Neuronal stem cell (in vitro differentiated cells): ENCODE results near the gene EPB41L2.

ENCODE experiments used
- DNase-seq: peaks from one replicate; pipeline ENCODE4 v3.0.0-alpha.2; 2013; ENCODE audit warnings: low spot score
- H2AFZ ChIP-seq: one replicate; pipeline ENCODE4 v1.6.1; 2013; ENCODE audit warnings: mild to moderate bottlenecking, low read length, inconsistent platforms
- H2AK5ac ChIP-seq: 2 replicates; pipeline ENCODE4 v1.6.1; 2013; ENCODE audit warnings: low read depth, mild to moderate bottlenecking, inconsistent platforms, low read length, moderate library complexity, mixed read lengths
- H2BK120ac ChIP-seq: 2 replicates; pipeline ENCODE4 v1.6.1; 2013; ENCODE audit warnings: low read depth, mild to moderate bottlenecking, inconsistent platforms, low read length, moderate library complexity, mixed read lengths
- H2BK12ac ChIP-seq: one replicate; pipeline ENCODE4 v1.6.1; 2013; ENCODE audit warnings: low read length, inconsistent platforms
- H2BK15ac ChIP-seq: 2 replicates; pipeline ENCODE4 v1.6.1; 2013; ENCODE audit warnings: mild to moderate bottlenecking, low read length, inconsistent platforms, mixed read lengths
- H2BK5ac ChIP-seq: one replicate; pipeline ENCODE4 v1.6.1; 2013; ENCODE audit warnings: inconsistent platforms, mild to moderate bottlenecking, low read length, moderate library complexity
- H3K14ac ChIP-seq: one replicate; pipeline ENCODE4 v1.6.1; 2013; ENCODE audit warnings: low read length, inconsistent platforms
- H3K18ac ChIP-seq: 2 replicates; pipeline ENCODE4 v1.6.1; 2013; ENCODE audit warnings: low read length, inconsistent platforms
- H3K23ac ChIP-seq: 2 replicates; pipeline ENCODE4 v1.6.1; 2013; ENCODE audit warnings: low read depth, mild to moderate bottlenecking, mixed read lengths, low read length, inconsistent platforms; ENCODE audit not compliant: poor library complexity
- H3K27ac ChIP-seq: replicated peaks from 3 replicates; pipeline ENCODE4 v1.5.1; 2013; ENCODE audit warnings: low read length, inconsistent platforms
- H3K27me3 ChIP-seq, 3 experiments: 2 replicates each; pipeline ENCODE4 v1.6.1; 2013; ENCODE audit warnings: low read length in 3 of 3, mild to moderate bottlenecking in 2 of 3, inconsistent platforms in 1 of 3, low read depth in 1 of 3, mixed read lengths in 1 of 3, moderate library complexity in 1 of 3; ENCODE audit not compliant: control insufficient read depth in 3 of 3, insufficient read depth in 3 of 3
- H3K36me3 ChIP-seq, 2 donors: replicated peaks in 1 of 2; 2 replicates each; pipeline ENCODE4 v1.6.1; 2013; ENCODE audit warnings: low read length in 2 of 2; ENCODE audit not compliant: control insufficient read depth in 2 of 2, insufficient read depth in 2 of 2
- H3K4ac ChIP-seq: 2 replicates; pipeline ENCODE4 v1.6.1; 2013; ENCODE audit warnings: inconsistent platforms, mild to moderate bottlenecking, low read length, moderate library complexity
- H3K4me1 ChIP-seq, 2 donors: 1 replicate in 1 of 2; 2 replicates in 1 of 2; pipeline ENCODE4 v1.6.1; 2013; ENCODE audit warnings: low read length in 2 of 2, low read depth in 1 of 2; ENCODE audit not compliant: control insufficient read depth in 2 of 2, insufficient read depth in 1 of 2
- H3K4me2 ChIP-seq: one replicate; pipeline ENCODE4 v1.6.1; 2013; ENCODE audit warnings: mild to moderate bottlenecking, low read length, inconsistent platforms; ENCODE audit not compliant: insufficient read depth, poor library complexity, severe bottlenecking
- H3K4me3 ChIP-seq, 2 donors: 2 replicates each; pipeline ENCODE4 v1.5.1; 2013; ENCODE audit warnings: low read length in 2 of 2, mild to moderate bottlenecking in 2 of 2, inconsistent platforms in 1 of 2, moderate library complexity in 1 of 2
- H3K79me1 ChIP-seq: one replicate; pipeline ENCODE4 v1.6.1; 2013; ENCODE audit warnings: low read depth, mild to moderate bottlenecking, inconsistent platforms, low read length, moderate library complexity
- H3K9ac ChIP-seq: one replicate; pipeline ENCODE4 v1.6.1; 2013; ENCODE audit warnings: mild to moderate bottlenecking, low read depth, low read length, inconsistent platforms; ENCODE audit not compliant: poor library complexity
- H3K9me3 ChIP-seq, 2 donors: replicated peaks in 1 of 2; 2 replicates each; pipeline versions ENCODE3 to v1.6.1; 2013; ENCODE audit warnings: low read length in 2 of 2, mild to moderate bottlenecking in 2 of 2, inconsistent platforms in 1 of 2, low read depth in 1 of 2, mixed read lengths in 1 of 2, moderate library complexity in 1 of 2; ENCODE audit not compliant: control insufficient read depth in 2 of 2, insufficient read depth in 1 of 2
- H4K8ac ChIP-seq: one replicate; pipeline ENCODE4 v1.6.1; 2013; ENCODE audit warnings: low read depth, mild to moderate bottlenecking, inconsistent platforms, low read length, moderate library complexity
- H4K91ac ChIP-seq: one replicate; pipeline ENCODE4 v1.6.1; 2013; ENCODE audit warnings: low read length, low read depth, mild to moderate bottlenecking, inconsistent platforms; ENCODE audit not compliant: poor library complexity
- WGBS, 2 donors: extraction: QIAGEN DNeasy Blood & Tissue Kit; methylation state at CpG; one replicate each; pipeline ENCODE4 v1.1.7; 2013; ENCODE audit warnings: missing lambda C conversion rate in 2 of 2, mixed read lengths in 1 of 2; ENCODE audit not compliant: insufficient read length in 2 of 2, insufficient replicate concordance in 1 of 2; ENCODE audit errors: extremely low coverage in 2 of 2; 5-methylcytosine and 5-hydroxymethylcytosine counted together

The EPB41L2 gene

DNA sequence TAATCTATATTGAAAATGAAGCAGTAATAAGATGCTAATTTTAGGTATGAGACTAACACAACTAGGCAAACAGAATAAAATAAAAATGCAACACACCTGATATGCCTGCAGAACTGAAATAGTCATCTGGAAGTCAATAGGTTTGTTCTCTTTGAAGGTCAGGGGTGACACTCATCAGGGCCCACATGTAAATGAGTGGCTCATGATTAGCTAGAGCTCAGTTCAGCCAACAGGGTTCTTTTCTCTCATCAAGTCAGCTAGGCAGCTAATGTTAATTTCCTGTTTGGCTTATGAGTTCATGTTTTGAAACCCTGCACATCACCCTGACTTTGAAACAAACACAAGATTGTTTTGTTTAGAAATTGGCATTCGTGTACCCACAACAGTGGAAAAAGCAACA lies 212.0 kb downstream of the EPB41L2 start:
- H3K18ac ChIP-seq = no peak overlapping the region
- H3K27me3 ChIP-seq = no peaks in the 10 kb centered on the region
- H4K91ac ChIP-seq = no peak overlapping the region
- DNase-seq = no peak
- H2BK12ac ChIP-seq = no peak overlapping the region
- no peak overlapping the region for H4K8ac ChIP-seq
- no peak overlapping the region for H2AFZ ChIP-seq
- peaks cover 4 to 39% of the 10 kb centered on the region in 2 donors for H3K4me1 ChIP-seq
- no peak overlapping the region for H2AK5ac ChIP-seq
- H3K4ac ChIP-seq = no peak overlapping the region
- no peak overlapping the region for H3K9ac ChIP-seq
- no peak overlapping the region for H2BK15ac ChIP-seq
- H3K4me3 ChIP-seq = no peak overlapping the region
- no peaks in the 10 kb centered on the region for H3K79me1 ChIP-seq
- peaks cover 0 to 9% of the 10 kb centered on the region in 2 donors for H3K9me3 ChIP-seq
- no peaks in the 10 kb centered on the region for H3K36me3 ChIP-seq
- no peak overlapping the region for H3K27ac ChIP-seq
- H2BK120ac ChIP-seq = no peak overlapping the region
- H3K14ac ChIP-seq = no peak overlapping the region
- no peak overlapping the region for H3K23ac ChIP-seq
- WGBS, 2 donors = no CpG with 5 or more reads among the region's 1 CpG
- no peak overlapping the region for H2BK5ac ChIP-seq
- H3K4me2 ChIP-seq = no peak overlapping the region

DNA sequence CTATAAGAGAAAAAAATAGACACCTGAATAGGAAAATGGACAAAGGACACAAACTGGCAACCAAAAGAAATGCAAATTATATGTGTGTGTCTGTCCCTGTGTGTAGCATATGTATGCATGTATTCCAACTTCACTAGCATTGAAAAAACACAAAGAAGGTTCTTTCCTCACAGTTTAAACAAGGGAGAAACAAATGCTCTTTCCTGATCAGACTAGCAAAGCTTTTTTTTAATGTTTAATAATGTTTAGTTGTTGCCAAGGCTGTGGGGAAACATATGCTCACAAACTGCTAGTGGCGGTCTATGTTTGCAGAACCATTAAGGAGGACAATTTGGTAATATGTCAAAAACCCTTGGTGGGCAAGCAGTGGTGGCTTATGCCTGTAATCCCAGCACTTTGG lies 213.5 kb downstream of the EPB41L2 start:
- Histone ChIP-seq H3K36me3 (no peaks in the 10 kb centered on the region), H4K91ac (no peak overlapping the region), H2BK120ac (no peak overlapping the region), H2AFZ (no peak overlapping the region), H3K27ac (no peak overlapping the region), H3K79me1 (no peaks in the 10 kb centered on the region), H3K9ac (no peak overlapping the region), H3K18ac (no peak overlapping the region), H3K23ac (no peak overlapping the region), H3K4me2 (no peak overlapping the region), H3K4me1 (peaks cover 4 to 39% of the 10 kb centered on the region in 2 donors), H2BK5ac (no peak overlapping the region), H2BK12ac (no peak overlapping the region), H3K27me3 (no peaks in the 10 kb centered on the region), H3K14ac (no peak overlapping the region), H2BK15ac (no peak overlapping the region), H3K4ac (no peak overlapping the region), H2AK5ac (no peak overlapping the region), H3K9me3 (no peaks in the 10 kb centered on the region), H4K8ac (no peak overlapping the region), H3K4me3 (no peak overlapping the region)
- no peak for DNase-seq
- no CpG with 5 or more reads among the region's 1 CpG for WGBS, 2 donors

DNA sequence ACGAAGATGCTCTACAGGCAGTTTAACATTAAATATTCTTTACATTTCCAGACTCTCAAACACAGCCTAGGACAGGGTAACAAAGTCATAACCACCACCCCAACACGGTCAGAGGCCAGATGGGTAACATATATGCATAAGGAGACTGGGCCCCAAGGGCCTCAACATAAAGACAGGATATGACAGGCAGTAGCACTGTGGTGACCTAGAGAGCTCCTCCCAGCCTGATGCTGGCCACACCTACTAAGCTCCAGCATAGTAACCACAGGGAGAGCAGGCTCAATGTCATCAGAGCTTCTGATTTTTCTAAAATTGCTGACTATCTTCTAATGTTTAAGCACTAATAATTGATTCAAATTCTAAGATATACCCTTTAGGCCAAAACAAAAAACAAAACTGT lies 214.1 kb downstream of the EPB41L2 start:
- no peak overlapping the region for H2BK5ac ChIP-seq
- WGBS, 2 donors = no CpG with 5 or more reads among the region's 2 CpGs
- no peak overlapping the region for H2BK120ac ChIP-seq
- H2AK5ac ChIP-seq = no peak overlapping the region
- H3K27me3 ChIP-seq = no peaks in the 10 kb centered on the region
- H3K18ac ChIP-seq = no peak overlapping the region
- H3K4ac ChIP-seq = no peak overlapping the region
- no peak overlapping the region for H3K23ac ChIP-seq
- H3K36me3 ChIP-seq = no peaks in the 10 kb centered on the region
- H3K4me3 ChIP-seq = no peak overlapping the region
- no peak overlapping the region for H2BK15ac ChIP-seq
- no peak overlapping the region for H4K91ac ChIP-seq
- H2AFZ ChIP-seq = no peak overlapping the region
- no peaks in the 10 kb centered on the region for H3K79me1 ChIP-seq
- no peak overlapping the region for H3K4me2 ChIP-seq
- H3K27ac ChIP-seq = no peak overlapping the region
- no peak overlapping the region for H3K14ac ChIP-seq
- no peak for DNase-seq
- peaks cover 4 to 33% of the 10 kb centered on the region in 2 donors for H3K4me1 ChIP-seq
- H4K8ac ChIP-seq = no peak overlapping the region
- H3K9me3 ChIP-seq = no peaks in the 10 kb centered on the region
- H3K9ac ChIP-seq = no peak overlapping the region
- H2BK12ac ChIP-seq = no peak overlapping the region

DNA sequence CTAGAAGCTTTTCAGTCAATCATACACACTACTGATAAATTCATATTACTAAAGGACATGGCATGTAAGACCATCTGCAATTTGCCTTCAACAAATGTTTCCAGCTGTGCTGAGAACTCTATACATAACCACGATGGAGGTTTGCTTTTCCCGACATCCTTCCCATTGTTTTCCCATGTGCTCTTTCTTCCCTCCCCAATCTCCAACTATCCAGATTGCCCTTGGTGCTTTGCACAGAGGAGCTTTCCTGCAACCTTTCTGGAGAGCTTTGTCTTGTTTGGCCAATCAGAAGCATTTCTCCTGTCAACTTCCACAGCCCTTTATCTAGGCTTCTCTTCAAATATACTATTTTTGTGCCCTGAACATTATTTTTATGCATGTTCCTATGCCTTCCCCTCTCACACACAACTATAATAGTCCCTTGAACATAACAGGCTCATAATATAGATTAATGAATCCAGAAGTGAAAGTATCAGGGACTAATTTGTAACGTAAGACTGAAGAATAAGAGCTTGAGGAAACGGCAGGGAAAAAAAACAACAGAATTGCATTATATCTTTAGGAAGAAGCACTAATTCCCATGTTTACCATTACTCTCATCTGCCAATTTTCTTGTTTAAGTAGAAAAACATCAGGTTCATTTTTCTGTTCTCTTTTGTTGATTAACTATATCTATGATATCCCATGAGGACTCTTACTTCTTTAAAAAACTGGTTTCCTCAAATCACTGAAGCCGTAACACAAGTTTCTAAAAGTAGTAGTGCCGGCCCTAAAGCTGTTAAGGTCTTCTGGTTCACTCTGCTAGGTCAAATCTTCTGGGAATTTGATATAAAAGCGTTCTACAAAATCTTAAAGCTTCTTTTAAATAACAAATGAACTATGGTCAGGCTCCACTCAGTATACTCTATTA lies 215.8 kb downstream of the EPB41L2 start:
- H3K27me3 ChIP-seq = no peaks in the 10 kb centered on the region
- WGBS, 2 donors = no CpG with 5 or more reads among the region's 7 CpGs
- H3K9me3 ChIP-seq = no peaks in the 10 kb centered on the region
- no peak overlapping the region for H3K14ac ChIP-seq
- peaks cover 0 to 18% of the 10 kb centered on the region in 2 donors for H3K4me1 ChIP-seq
- no peak overlapping the region for H3K18ac ChIP-seq
- no peak overlapping the region for H3K9ac ChIP-seq
- H2AFZ ChIP-seq = no peak overlapping the region
- no peak overlapping the region for H3K4me3 ChIP-seq
- no peak overlapping the region for H4K8ac ChIP-seq
- H2BK5ac ChIP-seq = no peak overlapping the region
- no peak overlapping the region for H2AK5ac ChIP-seq
- no peak overlapping the region for H3K4ac ChIP-seq
- H4K91ac ChIP-seq = no peak overlapping the region
- H3K79me1 ChIP-seq = no peaks in the 10 kb centered on the region
- no peak overlapping the region for H2BK12ac ChIP-seq
- H2BK120ac ChIP-seq = no peak overlapping the region
- H3K23ac ChIP-seq = no peak overlapping the region
- DNase-seq = no peak
- no peak overlapping the region for H3K4me2 ChIP-seq
- no peak overlapping the region for H3K27ac ChIP-seq
- H3K36me3 ChIP-seq = no peaks in the 10 kb centered on the region
- no peak overlapping the region for H2BK15ac ChIP-seq
